OCI-LY7 (cell line): ENCODE results near the gene PRSS56. TPM values are rescaled to one million over a fixed set of nuclear protein-coding genes. Genes with fewer than 3 reads are reported as not detected.

Experiments
- BruUV-seq: library from RNA; stranded (reverse); fragments of 400-500 nt; replicated peaks from 2 replicates; lab custom pipeline; 2021; lab: Mats Ljungman, UMichigan
- CTCF ChIA-PET: fragments of 300-600 bp; sonication (Branson Sonifier 250); formaldehyde crosslinking; loops from one replicate; lab custom pipeline; 2022; ENCODE audit warnings: antibody characterized with exemption; ENCODE audit not compliant: unreplicated experiment; lab: Charles Lee
- POLR2A ChIA-PET: fragments of 300-600 bp; sonication (Branson Sonifier 250); formaldehyde crosslinking; loops from one replicate; lab custom pipeline; 2022; ENCODE audit warnings: antibody characterized with exemption; lab: Charles Lee
- DNase-seq: peaks from one replicate; pipeline ENCODE4 v3.0.0-alpha.2; 2015; ENCODE audit warnings: low spot score
- H2AFZ ChIP-seq: fragments of 200-600 bp; sonication (generic), shearing (Covaris generic); 2 replicates; pipeline ENCODE4 v1.6.1; 2014; ENCODE audit warnings: mild to moderate bottlenecking, antibody characterized with exemption, low read length, moderate library complexity
- H3K27ac ChIP-seq: fragments of 200-600 bp; sonication (generic); 2 replicates; pipeline ENCODE4 v1.5.1; 2014; ENCODE audit warnings: mixed run types, low read depth, mild to moderate bottlenecking, moderate library complexity, low read length, inconsistent platforms; ENCODE audit not compliant: poor library complexity, severe bottlenecking
- H3K36me3 ChIP-seq: fragments of 200-600 bp; sonication (generic); 2 replicates; pipeline ENCODE4 v1.6.1; 2014; ENCODE audit warnings: mild to moderate bottlenecking, antibody characterized with exemption, low read length, moderate library complexity, mixed read lengths; ENCODE audit not compliant: insufficient read depth
- H3K4me1 ChIP-seq: fragments of 200-600 bp; sonication (generic); 2 replicates; pipeline ENCODE4 v1.5.1; 2014; ENCODE audit warnings: mild to moderate bottlenecking, low read length; ENCODE audit not compliant: insufficient read depth, poor library complexity, severe bottlenecking
- H3K4me2 ChIP-seq: fragments of 200-600 bp; sonication (generic); 2 replicates; pipeline ENCODE4 v1.6.1; 2014; ENCODE audit warnings: mild to moderate bottlenecking, low read length
- H3K4me3 ChIP-seq: fragments of 200-600 bp; sonication (generic); 2 replicates; pipeline ENCODE4 v1.5.1; 2014; ENCODE audit warnings: mild to moderate bottlenecking, low read depth, low read length; ENCODE audit not compliant: poor library complexity, severe bottlenecking
- H3K79me2 ChIP-seq: fragments of 200-600 bp; sonication (generic); 2 replicates; pipeline ENCODE4 v1.6.1; 2016; ENCODE audit warnings: low read depth, mild to moderate bottlenecking, low read length, moderate library complexity, mixed read lengths; ENCODE audit not compliant: insufficient read depth
- H3K9me2 ChIP-seq: fragments of 200-600 bp; sonication (generic); 2 replicates; pipeline ENCODE4 v1.6.1; 2016; ENCODE audit warnings: mild to moderate bottlenecking, low read length, mixed read lengths; ENCODE audit not compliant: insufficient read depth
- H3K9me3 ChIP-seq: fragments of 200-600 bp; sonication (generic); 2 replicates; pipeline ENCODE4 v1.6.1; 2014; ENCODE audit warnings: mild to moderate bottlenecking, mixed run types, low read length, mixed read lengths
- H4K20me1 ChIP-seq: fragments of 200-600 bp; sonication (generic); 2 replicates; pipeline ENCODE4 v1.6.1; 2014; ENCODE audit warnings: mild to moderate bottlenecking, antibody characterized with exemption, low read length, moderate library complexity, mixed read lengths; ENCODE audit not compliant: insufficient read depth
- CTCF ChIP-seq: fragments of 200-600 bp; sonication (generic); conservative IDR thresholded peaks from 2 replicates; pipeline ENCODE4 v1.5.1; 2014; ENCODE audit warnings: mild to moderate bottlenecking, antibody characterized with exemption, low read length, moderate library complexity, mixed read lengths
- EZH2phosphoT487 ChIP-seq: fragments of 200-600 bp; sonication (generic); IDR thresholded peaks from 2 replicates; pipeline ENCODE4 v1.6.1; 2018; ENCODE audit warnings: low read depth, borderline replicate concordance, mild to moderate bottlenecking, mixed run types, antibody characterized with exemption, low read length, moderate library complexity, mixed read lengths
- intact Hi-C: fragments of 100-400 bp; cut with micrococcal nuclease; formaldehyde crosslinking; loops from one replicate; pipeline ENCODE4 v1.10.0; 2022; ENCODE audit not compliant: unreplicated experiment
- total RNA-seq, 2 experiments: library from RNA; depleted of rRNA in 1 of 2; stranded (reverse); fragments of >200 nt in 1 of 2; shearing (Covaris generic) in 1 of 2; gene quantifications; 2 replicates each; pipeline ENCODE4 v1.2.3, GENCODE V29; 2014 to 2022

The PRSS56 gene
- total RNA-seq, 2 experiments from 2014 or later, result not detected

- intact Hi-C loops, result no loop called here
- ChIA-PET POLR2A (no interaction called here), CTCF (no interaction called here)
Measured at GRCh38 chr2:232476045-232476444, 44.1 kb upstream of the PRSS56 start.

GRCh38 chr2:232476791-232477190 lies 43.4 kb upstream of the PRSS56 start:
- TF ChIP-seq EZH2phosphoT487 (no peak), CTCF (no peak)
- DNase-seq, result no peak
- POLR2A ChIA-PET, result no interaction called here

More at GRCh38 chr2:232476045-232476444, 44.1 kb upstream of the PRSS56 start:
- no peak for DNase-seq
- Histone ChIP-seq H4K20me1 (no peaks in the 10 kb centered on the region), H3K36me3 (no peaks in the 10 kb centered on the region), H3K27ac (no peak overlapping the region), H3K4me3 (no peak overlapping the region), H3K79me2 (no peaks in the 10 kb centered on the region), H3K4me1 (peaks cover 6% of the 10 kb centered on the region), H3K4me2 (no peak overlapping the region), H3K9me3 (peaks cover 8% of the 10 kb centered on the region; the same call in 1 of the 2 replicates), H3K9me2 (no peaks in the 10 kb centered on the region), H2AFZ (no peak overlapping the region)
- BruUV-seq, result no TSS peak
- no peak for TF ChIP-seq EZH2phosphoT487
- no peak for TF ChIP-seq CTCF

GRCh38 chr2:232477751-232478510 lies 42.3 kb upstream of the PRSS56 start:
- Histone ChIP-seq H3K4me3 (no peak overlapping the region), H3K4me2 (no peak overlapping the region), H3K9me2 (no peaks in the 10 kb centered on the region), H2AFZ (no peak overlapping the region), H3K4me1 (no peaks in the 10 kb centered on the region), H3K27ac (no peak overlapping the region), H4K20me1 (no peaks in the 10 kb centered on the region), H3K79me2 (no peaks in the 10 kb centered on the region), H3K36me3 (no peaks in the 10 kb centered on the region), H3K9me3 (no peaks in the 10 kb centered on the region)
- intact Hi-C loops, result no loop called here
- CTCF ChIA-PET, result interaction anchor here (1.2 kb wide), 1 partner anchor 13 kb away, joined by 3 read pairs; no protein-coding TSS in a partner anchor
- TF ChIP-seq EZH2phosphoT487 (no peak), CTCF (no peak)
- POLR2A ChIA-PET, result no interaction called here
- no TSS peak for BruUV-seq
- DNase-seq, result no peak

More at GRCh38 chr2:232476791-232477190, 43.4 kb upstream of the PRSS56 start:
- no peaks in the 10 kb centered on the region for H3K4me1 ChIP-seq
- peaks cover 6% of the 10 kb centered on the region; the same call in 1 of the 2 replicates for H3K9me3 ChIP-seq
- no peak overlapping the region for H3K27ac ChIP-seq
- H2AFZ ChIP-seq, result no peak overlapping the region
- BruUV-seq, result no TSS peak
- no peak overlapping the region for H3K4me3 ChIP-seq
- no peaks in the 10 kb centered on the region for H3K79me2 ChIP-seq
- H3K9me2 ChIP-seq, result no peaks in the 10 kb centered on the region
- H3K4me2 ChIP-seq, result no peak overlapping the region
- CTCF ChIA-PET, result interaction anchor here (1.2 kb wide), 1 partner anchor 12 kb away, joined by 3 read pairs; no protein-coding TSS in a partner anchor
- H3K36me3 ChIP-seq, result no peaks in the 10 kb centered on the region
- H4K20me1 ChIP-seq, result no peaks in the 10 kb centered on the region
- intact Hi-C loops, result no loop called here
